Liver (tissue), 3 donors: ENCODE results near the gene RASA4B.
"Not testable (repeated sequence)": the region's sequence is repeated elsewhere in the genome, so short reads cannot be mapped to it uniquely, and the experiment has no call there.

Experiments
- FOXA1 ChIP-seq: IDR thresholded peaks from 2 replicates; pipeline ENCODE4 v1.6.1; 2016; ENCODE audit warnings: antibody characterized with exemption
- GABPA ChIP-seq, 2 donors: IDR thresholded peaks in 1 of 2; conservative IDR thresholded peaks in 1 of 2; 2 replicates each; pipeline ENCODE4 v1.6.1; 2016; ENCODE audit warnings: antibody characterized with exemption in 2 of 2, mild to moderate bottlenecking in 1 of 2, moderate library complexity in 1 of 2
- HNF4A ChIP-seq, 2 donors: conservative IDR thresholded peaks; 2 replicates each; pipeline ENCODE4 v1.6.1; 2016; ENCODE audit warnings: antibody characterized with exemption in 2 of 2, mild to moderate bottlenecking in 2 of 2
- HNF4G ChIP-seq: IDR thresholded peaks from 2 replicates; pipeline ENCODE4 v1.6.1; 2016; ENCODE audit warnings: antibody characterized with exemption
- JUND ChIP-seq, 2 donors: IDR thresholded peaks; 2 replicates each; pipeline ENCODE4 v1.6.1; 2016; ENCODE audit warnings: antibody characterized with exemption in 2 of 2
- RAD21 ChIP-seq, 2 donors: IDR thresholded peaks; 2 replicates each; pipeline ENCODE4 v1.6.1; 2016; ENCODE audit warnings: antibody characterized with exemption in 2 of 2, mild to moderate bottlenecking in 2 of 2
- SP1 ChIP-seq: IDR thresholded peaks from 2 replicates; pipeline ENCODE4 v1.6.1; 2018; ENCODE audit warnings: antibody characterized with exemption, mild to moderate bottlenecking
- TAF1 ChIP-seq: conservative IDR thresholded peaks from 2 replicates; pipeline ENCODE4 v1.6.1; 2016; ENCODE audit warnings: antibody characterized with exemption, mild to moderate bottlenecking
- YY1 ChIP-seq: IDR thresholded peaks from 2 replicates; pipeline ENCODE4 v1.6.1; 2016; ENCODE audit warnings: antibody characterized with exemption, mild to moderate bottlenecking
- TF ChIP-seq, protein P1 (sequence below): fragments of 150-350 bp; IDR thresholded peaks from 2 replicates; pipeline ENCODE4 v1.5.1; 2017; ENCODE audit warnings: improper control_type of control experiment, low read depth, low read length; ENCODE audit not compliant: missing input control
- TF ChIP-seq, protein P2 (sequence below): IDR thresholded peaks from 2 replicates; pipeline ENCODE4 v1.6.1; 2016; ENCODE audit warnings: antibody characterized with exemption, mild to moderate bottlenecking
- TF ChIP-seq, protein P3 (sequence below): IDR thresholded peaks from 2 replicates; pipeline ENCODE4 v1.6.1; 2016; ENCODE audit warnings: antibody characterized with exemption
- TF ChIP-seq, protein P4 (sequence below): IDR thresholded peaks from 2 replicates; pipeline ENCODE4 v1.6.1; 2016; ENCODE audit warnings: antibody characterized with exemption
- donor health status: healthy.
- donor health status: healthy.

DNA sequence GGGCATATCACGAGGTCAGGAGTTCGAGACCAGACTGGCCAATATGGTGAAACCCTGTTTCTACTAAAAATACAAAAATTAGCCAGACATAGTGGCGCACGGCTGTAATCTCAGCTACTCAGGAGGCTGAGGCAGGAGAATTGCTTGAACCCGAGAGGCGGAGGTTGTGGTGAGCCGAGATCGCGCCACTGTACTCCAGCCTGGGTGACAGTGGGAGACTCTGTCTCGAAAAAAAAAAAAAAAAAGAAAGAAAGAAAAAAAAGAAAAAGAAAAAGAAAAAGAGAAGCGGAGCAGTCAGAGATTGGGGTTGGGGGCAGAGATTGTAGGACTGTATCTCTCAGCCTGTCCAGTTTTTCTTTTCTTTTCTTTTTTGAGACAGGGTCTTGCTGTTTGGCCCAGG is 25.2 kb upstream of the RASA4B start:
- TF ChIP-seq, protein P1, sequence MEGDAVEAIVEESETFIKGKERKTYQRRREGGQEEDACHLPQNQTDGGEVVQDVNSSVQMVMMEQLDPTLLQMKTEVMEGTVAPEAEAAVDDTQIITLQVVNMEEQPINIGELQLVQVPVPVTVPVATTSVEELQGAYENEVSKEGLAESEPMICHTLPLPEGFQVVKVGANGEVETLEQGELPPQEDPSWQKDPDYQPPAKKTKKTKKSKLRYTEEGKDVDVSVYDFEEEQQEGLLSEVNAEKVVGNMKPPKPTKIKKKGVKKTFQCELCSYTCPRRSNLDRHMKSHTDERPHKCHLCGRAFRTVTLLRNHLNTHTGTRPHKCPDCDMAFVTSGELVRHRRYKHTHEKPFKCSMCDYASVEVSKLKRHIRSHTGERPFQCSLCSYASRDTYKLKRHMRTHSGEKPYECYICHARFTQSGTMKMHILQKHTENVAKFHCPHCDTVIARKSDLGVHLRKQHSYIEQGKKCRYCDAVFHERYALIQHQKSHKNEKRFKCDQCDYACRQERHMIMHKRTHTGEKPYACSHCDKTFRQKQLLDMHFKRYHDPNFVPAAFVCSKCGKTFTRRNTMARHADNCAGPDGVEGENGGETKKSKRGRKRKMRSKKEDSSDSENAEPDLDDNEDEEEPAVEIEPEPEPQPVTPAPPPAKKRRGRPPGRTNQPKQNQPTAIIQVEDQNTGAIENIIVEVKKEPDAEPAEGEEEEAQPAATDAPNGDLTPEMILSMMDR, result not testable (repeated sequence)
- TF ChIP-seq, protein P2, sequence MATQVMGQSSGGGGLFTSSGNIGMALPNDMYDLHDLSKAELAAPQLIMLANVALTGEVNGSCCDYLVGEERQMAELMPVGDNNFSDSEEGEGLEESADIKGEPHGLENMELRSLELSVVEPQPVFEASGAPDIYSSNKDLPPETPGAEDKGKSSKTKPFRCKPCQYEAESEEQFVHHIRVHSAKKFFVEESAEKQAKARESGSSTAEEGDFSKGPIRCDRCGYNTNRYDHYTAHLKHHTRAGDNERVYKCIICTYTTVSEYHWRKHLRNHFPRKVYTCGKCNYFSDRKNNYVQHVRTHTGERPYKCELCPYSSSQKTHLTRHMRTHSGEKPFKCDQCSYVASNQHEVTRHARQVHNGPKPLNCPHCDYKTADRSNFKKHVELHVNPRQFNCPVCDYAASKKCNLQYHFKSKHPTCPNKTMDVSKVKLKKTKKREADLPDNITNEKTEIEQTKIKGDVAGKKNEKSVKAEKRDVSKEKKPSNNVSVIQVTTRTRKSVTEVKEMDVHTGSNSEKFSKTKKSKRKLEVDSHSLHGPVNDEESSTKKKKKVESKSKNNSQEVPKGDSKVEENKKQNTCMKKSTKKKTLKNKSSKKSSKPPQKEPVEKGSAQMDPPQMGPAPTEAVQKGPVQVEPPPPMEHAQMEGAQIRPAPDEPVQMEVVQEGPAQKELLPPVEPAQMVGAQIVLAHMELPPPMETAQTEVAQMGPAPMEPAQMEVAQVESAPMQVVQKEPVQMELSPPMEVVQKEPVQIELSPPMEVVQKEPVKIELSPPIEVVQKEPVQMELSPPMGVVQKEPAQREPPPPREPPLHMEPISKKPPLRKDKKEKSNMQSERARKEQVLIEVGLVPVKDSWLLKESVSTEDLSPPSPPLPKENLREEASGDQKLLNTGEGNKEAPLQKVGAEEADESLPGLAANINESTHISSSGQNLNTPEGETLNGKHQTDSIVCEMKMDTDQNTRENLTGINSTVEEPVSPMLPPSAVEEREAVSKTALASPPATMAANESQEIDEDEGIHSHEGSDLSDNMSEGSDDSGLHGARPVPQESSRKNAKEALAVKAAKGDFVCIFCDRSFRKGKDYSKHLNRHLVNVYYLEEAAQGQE, result not testable (repeated sequence)
- TF ChIP-seq TAF1; JUND (IDR thresholded peaks at IDR 0.05); FOXA1; GABPA (IDR thresholded peaks at IDR 0.05 in 1 of 2, conservative IDR thresholded peaks at IDR 0.05 in 1 of 2); YY1; SP1; HNF4G; HNF4A (conservative IDR thresholded peaks at IDR 0.05); RAD21 (IDR thresholded peaks at IDR 0.05): not testable (repeated sequence)
- TF ChIP-seq, protein P3, sequence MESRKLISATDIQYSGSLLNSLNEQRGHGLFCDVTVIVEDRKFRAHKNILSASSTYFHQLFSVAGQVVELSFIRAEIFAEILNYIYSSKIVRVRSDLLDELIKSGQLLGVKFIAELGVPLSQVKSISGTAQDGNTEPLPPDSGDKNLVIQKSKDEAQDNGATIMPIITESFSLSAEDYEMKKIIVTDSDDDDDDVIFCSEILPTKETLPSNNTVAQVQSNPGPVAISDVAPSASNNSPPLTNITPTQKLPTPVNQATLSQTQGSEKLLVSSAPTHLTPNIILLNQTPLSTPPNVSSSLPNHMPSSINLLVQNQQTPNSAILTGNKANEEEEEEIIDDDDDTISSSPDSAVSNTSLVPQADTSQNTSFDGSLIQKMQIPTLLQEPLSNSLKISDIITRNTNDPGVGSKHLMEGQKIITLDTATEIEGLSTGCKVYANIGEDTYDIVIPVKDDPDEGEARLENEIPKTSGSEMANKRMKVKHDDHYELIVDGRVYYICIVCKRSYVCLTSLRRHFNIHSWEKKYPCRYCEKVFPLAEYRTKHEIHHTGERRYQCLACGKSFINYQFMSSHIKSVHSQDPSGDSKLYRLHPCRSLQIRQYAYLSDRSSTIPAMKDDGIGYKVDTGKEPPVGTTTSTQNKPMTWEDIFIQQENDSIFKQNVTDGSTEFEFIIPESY, result not testable (repeated sequence)
- TF ChIP-seq, protein P4, sequence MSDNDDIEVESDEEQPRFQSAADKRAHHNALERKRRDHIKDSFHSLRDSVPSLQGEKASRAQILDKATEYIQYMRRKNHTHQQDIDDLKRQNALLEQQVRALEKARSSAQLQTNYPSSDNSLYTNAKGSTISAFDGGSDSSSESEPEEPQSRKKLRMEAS, result not testable (repeated sequence)
